ENCODE measurements around the gene YBX1.
"Not testable (repeated sequence)": the region's sequence is repeated elsewhere in the genome, so short reads cannot be mapped to it uniquely, and the experiment has no call there.

The YBX1 gene

DNA sequence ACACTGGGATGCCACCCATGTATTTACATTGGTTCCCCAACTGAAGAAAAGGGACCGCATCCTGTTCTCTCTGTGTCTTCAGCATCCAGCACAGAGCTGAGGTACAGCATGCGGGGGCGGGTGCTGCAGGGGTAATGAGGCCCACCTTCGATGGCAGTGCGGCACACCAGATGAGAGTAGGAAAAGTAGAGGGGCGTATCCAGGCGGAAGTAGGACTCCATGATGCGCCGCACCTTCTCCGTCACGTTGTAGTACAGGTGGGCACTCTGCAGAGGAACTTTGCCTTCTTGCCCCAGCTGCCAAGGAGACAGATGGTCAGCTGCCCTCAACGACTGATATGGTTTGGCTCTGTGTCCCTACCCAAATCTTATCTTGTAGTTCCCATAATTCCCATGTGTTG, 67.8 kb downstream of the YBX1 start:
- no peak for DNase-seq (ENCODE audit: low spot score)

DNA sequence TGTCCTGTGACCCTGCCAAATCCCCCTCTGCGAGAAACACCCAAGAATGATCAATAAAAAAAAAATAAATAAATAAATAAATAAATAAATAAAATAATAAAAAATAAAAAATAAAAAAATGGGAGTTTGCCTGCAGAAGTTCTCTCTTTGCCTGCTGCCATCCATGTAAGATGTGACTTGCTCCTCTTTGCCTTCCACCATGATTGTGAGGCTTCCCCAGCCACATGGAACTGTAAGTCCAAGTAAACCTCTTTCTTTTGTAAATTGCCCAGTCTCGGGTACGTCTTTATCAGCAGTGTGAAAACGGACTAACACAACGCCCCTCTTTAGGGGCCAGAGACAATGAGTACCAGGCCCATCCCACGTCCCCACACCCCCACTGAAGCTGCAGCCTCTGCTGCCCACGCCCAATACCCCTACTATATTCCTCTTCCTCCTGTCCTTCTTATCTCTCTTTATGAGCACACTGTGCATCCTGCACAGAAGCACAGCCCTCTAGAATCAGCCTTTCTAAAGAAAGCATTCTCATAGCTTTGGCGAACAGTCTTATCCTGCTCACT, 69.4 kb downstream of the YBX1 start:
- DNase-seq (ENCODE audit: low spot score) = not testable (repeated sequence)

DNA sequence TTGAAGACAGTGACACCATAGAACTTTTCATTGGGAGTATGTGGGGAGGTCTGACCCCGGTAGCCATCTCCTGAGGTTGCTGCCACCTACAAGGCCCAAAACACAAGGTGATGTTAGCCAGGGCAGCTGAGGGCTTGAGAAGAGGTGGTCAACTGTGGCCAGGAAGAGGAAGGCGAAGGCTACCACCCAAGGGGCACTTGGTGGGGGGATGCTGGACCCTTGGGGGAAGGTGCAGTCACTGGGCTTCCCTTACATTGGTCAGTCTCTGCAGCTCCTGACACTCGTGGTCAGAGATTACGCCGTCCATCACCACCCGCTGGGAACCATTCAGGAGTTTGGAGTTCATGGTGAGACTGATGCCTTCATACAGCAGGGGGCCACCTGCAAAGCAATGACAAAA, 70.1 kb downstream of the YBX1 start:
- no peak for DNase-seq (ENCODE audit: low spot score)

DNA sequence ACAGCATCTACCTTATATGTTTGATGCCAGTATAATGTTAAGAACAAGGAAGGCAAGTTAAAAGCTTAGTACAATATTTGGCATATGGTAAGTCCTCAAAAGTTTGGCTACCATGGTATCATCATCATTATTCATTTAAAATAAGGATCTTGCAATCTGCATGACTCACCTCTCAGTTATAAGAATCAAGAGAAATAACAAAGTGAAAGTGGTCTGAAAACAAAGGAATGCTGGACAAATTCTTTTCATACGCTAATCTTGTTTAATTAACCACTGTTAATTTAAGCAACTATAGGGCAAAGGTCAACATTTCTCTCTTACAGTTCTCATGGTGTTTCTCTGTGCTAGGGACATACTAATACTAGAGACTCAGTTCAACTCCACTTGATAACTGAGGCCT, 70.9 kb downstream of the YBX1 start:
- DNase-seq (ENCODE audit: low spot score) = no peak
